ENCODE measurements around the gene CAMTA1. TPM values are rescaled to one million over a fixed set of nuclear protein-coding genes. Genes with fewer than 3 reads are reported as not detected.
A peak's percentile ranks its signal among the peaks of the same experiment; 100 is the strongest.
"Not testable (repeated sequence)": the region's sequence is repeated elsewhere in the genome, so short reads cannot be mapped to it uniquely, and the experiment has no call there.

The CAMTA1 gene
- total RNA-seq: 66.0 and 69.9 TPM in 2 replicates

- intact Hi-C loops (cut with micrococcal nuclease): loop anchor here (1.0 to 10.0 kb wide), 5 partner anchors 43 to 791 kb away; partner anchors contain the start of genes DNAJC11, KLHL21, NPHP4 and PHF13
- no peak for DNase-seq
- Mint-ChIP-seq H3K36me3 (ENCODE audit: low read depth) (peaks cover 14% of the 10 kb centered on the region), H3K4me3 (peak within 1 kb of the TSS; percentile 92), H3K27ac (peak within 1 kb of the TSS; percentile 97), H3K27me3 (peaks cover 4% of the 10 kb centered on the region), H3K9me3 (no peaks in the 10 kb centered on the region), H3K4me1 (peaks cover 32% of the 10 kb centered on the region)
Observed at GRCh38 chr1:6785318-6785727, at the start of gene CAMTA1. CAMTA1 (plus strand) TSS chr1:6785454; CDS start chr1:6785531, 77 bp downstream.

- peaks cover 5% of the 10 kb centered on the region for H3K27me3 Mint-ChIP-seq
Observed at GRCh38 chr1:6738987-6739676, 46.1 kb upstream of the CAMTA1 start.

GRCh38 chr1:6742676-6743188, 42.5 kb upstream of the CAMTA1 start:
- not testable (repeated sequence) for DNase-seq; H3K36me3 Mint-ChIP-seq (ENCODE audit: low read depth); H3K27ac Mint-ChIP-seq; H3K27me3 Mint-ChIP-seq; H3K9me3 Mint-ChIP-seq; H3K4me3 Mint-ChIP-seq
- H3K4me1 Mint-ChIP-seq: peaks cover 12% of the 10 kb centered on the region
- intact Hi-C loops (cut with micrococcal nuclease): loop anchor here (1.0 kb wide), 1 partner anchor 43 kb away; the partner anchor contains the start of gene CAMTA1

More at GRCh38 chr1:6738987-6739676, 46.1 kb upstream of the CAMTA1 start:
- intact Hi-C loops (cut with micrococcal nuclease): no loop called here
- Mint-ChIP-seq H3K36me3 (ENCODE audit: low read depth) (no peaks in the 10 kb centered on the region), H3K4me3 (no peak overlapping the region), H3K27ac (no peak overlapping the region), H3K9me3 (no peaks in the 10 kb centered on the region), H3K4me1 (peaks cover 12% of the 10 kb centered on the region)
- DNase-seq: no peak

- intact Hi-C loops (cut with micrococcal nuclease): no loop called here
- H3K4me1 Mint-ChIP-seq: peaks cover 12% of the 10 kb centered on the region
- H3K27ac Mint-ChIP-seq: no peak overlapping the region
- no peaks in the 10 kb centered on the region for H3K9me3 Mint-ChIP-seq
- H3K36me3 Mint-ChIP-seq (ENCODE audit: low read depth): no peaks in the 10 kb centered on the region
- H3K4me3 Mint-ChIP-seq: no peak overlapping the region
- DNase-seq: peak; percentile 76
- peaks cover 11% of the 10 kb centered on the region for H3K27me3 Mint-ChIP-seq
Observed at GRCh38 chr1:6743189-6744101, 41.8 kb upstream of the CAMTA1 start.

- H3K27me3 Mint-ChIP-seq: peaks cover 22% of the 10 kb centered on the region
- peak; percentile 65 for DNase-seq
- intact Hi-C loops (cut with micrococcal nuclease): loop anchor here (1.0 kb wide), 2 partner anchors 34 to 39 kb away; no protein-coding TSS in a partner anchor
Observed at GRCh38 chr1:6745073-6745472, 40.2 kb upstream of the CAMTA1 start.

GRCh38 chr1:6747674-6748073, 37.6 kb upstream of the CAMTA1 start:
- Mint-ChIP-seq H3K4me3 (no peak overlapping the region), H3K9me3 (no peaks in the 10 kb centered on the region), H3K27me3 (peaks cover 34% of the 10 kb centered on the region), H3K27ac (no peak overlapping the region), H3K4me1 (peaks cover 12% of the 10 kb centered on the region), H3K36me3 (ENCODE audit: low read depth) (no peaks in the 10 kb centered on the region)
- DNase-seq: no peak
- intact Hi-C loops (cut with micrococcal nuclease): no loop called here

More at GRCh38 chr1:6745073-6745472, 40.2 kb upstream of the CAMTA1 start:
- no peaks in the 10 kb centered on the region for H3K36me3 Mint-ChIP-seq (ENCODE audit: low read depth)
- no peak overlapping the region for H3K4me3 Mint-ChIP-seq
- H3K27ac Mint-ChIP-seq: no peak overlapping the region
- no peaks in the 10 kb centered on the region for H3K9me3 Mint-ChIP-seq
- peaks cover 12% of the 10 kb centered on the region for H3K4me1 Mint-ChIP-seq

- Mint-ChIP-seq H3K27me3 (peaks cover 46% of the 10 kb centered on the region), H3K27ac (no peak overlapping the region), H3K4me1 (no peaks in the 10 kb centered on the region), H3K36me3 (ENCODE audit: low read depth) (no peaks in the 10 kb centered on the region), H3K4me3 (no peak overlapping the region), H3K9me3 (no peaks in the 10 kb centered on the region)
- intact Hi-C loops (cut with micrococcal nuclease): no loop called here
- no peak for DNase-seq
Observed at GRCh38 chr1:6750490-6750889, 34.8 kb upstream of the CAMTA1 start.

- DNase-seq: no peak
- Mint-ChIP-seq H3K4me1 (no peaks in the 10 kb centered on the region), H3K4me3 (no peak overlapping the region), H3K36me3 (ENCODE audit: low read depth) (no peaks in the 10 kb centered on the region), H3K27me3 (peaks cover 35% of the 10 kb centered on the region), H3K27ac (no peak overlapping the region), H3K9me3 (no peaks in the 10 kb centered on the region)
- intact Hi-C loops (cut with micrococcal nuclease): no loop called here
Observed at GRCh38 chr1:6753320-6754140, 31.7 kb upstream of the CAMTA1 start.

GRCh38 chr1:6756457-6756856, 28.8 kb upstream of the CAMTA1 start:
- Mint-ChIP-seq H3K27ac (no peak overlapping the region), H3K4me1 (no peaks in the 10 kb centered on the region), H3K36me3 (ENCODE audit: low read depth) (no peaks in the 10 kb centered on the region), H3K4me3 (no peak overlapping the region), H3K27me3 (peaks cover 16% of the 10 kb centered on the region), H3K9me3 (no peaks in the 10 kb centered on the region)
- intact Hi-C loops (cut with micrococcal nuclease): no loop called here
- DNase-seq: no peak

- DNase-seq: no peak
- no peaks in the 10 kb centered on the region for H3K9me3 Mint-ChIP-seq
- no peak overlapping the region for H3K4me3 Mint-ChIP-seq
- intact Hi-C loops (cut with micrococcal nuclease): no loop called here
- H3K27ac Mint-ChIP-seq: no peak overlapping the region
- H3K4me1 Mint-ChIP-seq: no peaks in the 10 kb centered on the region
- no peaks in the 10 kb centered on the region for H3K36me3 Mint-ChIP-seq (ENCODE audit: low read depth)
- H3K27me3 Mint-ChIP-seq: peaks cover 12% of the 10 kb centered on the region
Observed at GRCh38 chr1:6757719-6758435, 27.4 kb upstream of the CAMTA1 start.

GRCh38 chr1:6761196-6761737, 24.0 kb upstream of the CAMTA1 start:
- no peaks in the 10 kb centered on the region for H3K9me3 Mint-ChIP-seq
- H3K27me3 Mint-ChIP-seq: no peaks in the 10 kb centered on the region
- H3K4me1 Mint-ChIP-seq: no peaks in the 10 kb centered on the region
- no peaks in the 10 kb centered on the region for H3K36me3 Mint-ChIP-seq (ENCODE audit: low read depth)
- no peak for DNase-seq
- no peak overlapping the region for H3K4me3 Mint-ChIP-seq
- no peak overlapping the region for H3K27ac Mint-ChIP-seq
- intact Hi-C loops (cut with micrococcal nuclease): no loop called here

- H3K27me3 Mint-ChIP-seq: no peaks in the 10 kb centered on the region
Observed at GRCh38 chr1:6762060-6762459, 23.2 kb upstream of the CAMTA1 start.

More at GRCh38 chr1:6762060-6762459, 23.2 kb upstream of the CAMTA1 start:
- H3K36me3 Mint-ChIP-seq (ENCODE audit: low read depth): no peaks in the 10 kb centered on the region
- H3K27ac Mint-ChIP-seq: no peak overlapping the region
- DNase-seq: no peak
- H3K4me1 Mint-ChIP-seq: no peaks in the 10 kb centered on the region
- no peak overlapping the region for H3K4me3 Mint-ChIP-seq
- intact Hi-C loops (cut with micrococcal nuclease): no loop called here
- no peaks in the 10 kb centered on the region for H3K9me3 Mint-ChIP-seq
